Panc1 (cell line): ENCODE measurements around the gene INPP5D. TPM values are rescaled to one million over a fixed set of nuclear protein-coding genes. Genes with fewer than 3 reads are reported as not detected.

ENCODE experiments used
- ATAC-seq: fragments of 200-7000 bp; cut with Tn5 transposase; 2 replicates; pipeline ENCODE4 v1.9.1; 2020; ENCODE audit warnings: mild to moderate bottlenecking, moderate library complexity
- BruUV-seq: library from RNA; stranded (reverse); fragments of 400-500 nt; replicated peaks from 2 replicates; lab custom pipeline; 2021; lab: Mats Ljungman, UMichigan
- CTCF ChIA-PET: fragments of 300-600 bp; sonication (Branson Sonifier 250); formaldehyde crosslinking; loops from one replicate; lab custom pipeline; 2022; ENCODE audit warnings: antibody characterized with exemption; lab: Charles Lee
- POLR2A ChIA-PET: fragments of 300-600 bp; sonication (Branson Sonifier 250); formaldehyde crosslinking; loops from one replicate; lab custom pipeline; 2022; ENCODE audit warnings: antibody characterized with exemption; lab: Charles Lee
- DNase-seq: peaks from one replicate; pipeline ENCODE4 v3.0.0-alpha.2; 2010; ENCODE audit warnings: low read depth, low spot score
- H3K27ac ChIP-seq: 2 replicates; pipeline ENCODE4 v1.5.1; 2011; ENCODE audit warnings: mild to moderate bottlenecking, low read length, inconsistent platforms
- H3K27me3 ChIP-seq: fragments of 200-500 bp; sonication (Bioruptor generic); 2 replicates; pipeline ENCODE4 v1.6.0; 2014; ENCODE audit warnings: low read length, inconsistent platforms; ENCODE audit not compliant: control insufficient read depth, insufficient read depth
- H3K36me3 ChIP-seq: fragments of 200-500 bp; sonication (Bioruptor generic); 2 replicates; pipeline ENCODE4 v1.5.1; 2014; ENCODE audit warnings: inconsistent platforms, mild to moderate bottlenecking, low read length, moderate library complexity; ENCODE audit not compliant: control insufficient read depth, insufficient read depth
- H3K4me1 ChIP-seq: 2 replicates; pipeline ENCODE4 v1.5.1; 2011; ENCODE audit warnings: inconsistent platforms, mild to moderate bottlenecking, low read length, moderate library complexity; ENCODE audit not compliant: control insufficient read depth, insufficient read depth
- H3K4me3 ChIP-seq, 2 experiments: 2 replicates each; pipeline ENCODE4 v1.5.1; 2011 to 2012; ENCODE audit warnings: low read depth in 2 of 2, low read length in 2 of 2, mild to moderate bottlenecking in 2 of 2, inconsistent platforms in 1 of 2, moderate library complexity in 1 of 2
- H3K9me3 ChIP-seq: fragments of 200-500 bp; sonication (Bioruptor generic); 2 replicates; pipeline ENCODE4 v1.5.1; 2014; ENCODE audit warnings: low read depth, mild to moderate bottlenecking, inconsistent platforms, low read length, moderate library complexity; ENCODE audit not compliant: control insufficient read depth, insufficient read depth
- CTCF ChIP-seq: fragments of 450-650 bp; IDR thresholded peaks from 2 replicates; pipeline ENCODE4 v1.5.1; 2017; ENCODE audit warnings: mild to moderate bottlenecking
- POLR2AphosphoS5 ChIP-seq: IDR thresholded peaks from 2 replicates; pipeline ENCODE4 v1.6.1; 2012; ENCODE audit warnings: mild to moderate bottlenecking, low read depth, low read length, moderate library complexity
- REST ChIP-seq, 2 experiments: IDR thresholded peaks; 2 replicates each; pipeline ENCODE4 v1.6.1; 2011 to 2012; ENCODE audit warnings: low read depth in 2 of 2, control low read depth in 1 of 2, low read length in 1 of 2, mild to moderate bottlenecking in 1 of 2, moderate library complexity in 1 of 2; ENCODE audit not compliant: insufficient read depth in 1 of 2
- SIN3A ChIP-seq: IDR thresholded peaks from 2 replicates; pipeline ENCODE4 v1.6.1; 2012; ENCODE audit warnings: low read depth, mild to moderate bottlenecking, low read length, moderate library complexity, borderline replicate concordance; ENCODE audit not compliant: insufficient read depth
- TCF7L2 ChIP-seq: IDR thresholded peaks from 2 replicates; pipeline ENCODE4 v1.6.1; 2011; ENCODE audit warnings: mild to moderate bottlenecking, low read depth, low read length, inconsistent platforms
- in situ Hi-C: cut with HindIII; loops from 2 replicates; pipeline ENCODE4 v1.10.0; 2016; ENCODE audit warnings: low sequenced_read_pairs, low pct_unique_long_range_greater_than_20kb
- intact Hi-C: fragments of 100-400 bp; cut with micrococcal nuclease; formaldehyde crosslinking; loops from one replicate; pipeline ENCODE4 v1.10.0; 2022; ENCODE audit not compliant: unreplicated experiment
- total RNA-seq: library from RNA; stranded (reverse); gene quantifications from one replicate; pipeline ENCODE4 v1.2.1, GENCODE V29; 2021; ENCODE audit not compliant: unreplicated experiment

INPP5D gene
- total RNA-seq, 1 experiment from 2014 or later: 0.39 TPM

GRCh38 chr2:233021771-233022170 is 38.4 kb upstream of the INPP5D start:
- Histone ChIP-seq H3K36me3 (no peaks in the 10 kb centered on the region), H3K27me3 (no peaks in the 10 kb centered on the region), H3K4me1 (peaks cover 5% of the 10 kb centered on the region; the same call in 1 of the 2 replicates), H3K9me3 (no peaks in the 10 kb centered on the region), H3K27ac (no peak overlapping the region), H3K4me3 (no peak overlapping the region)
- no TSS peak for BruUV-seq
- no peak for TF ChIP-seq CTCF
- no peak for TF ChIP-seq TCF7L2
- no peak for TF ChIP-seq REST (IDR thresholded peaks at IDR 0.05; ENCODE audit: insufficient read depth in 1 of 2, low read depth in 2 of 2, low read length in 1 of 2)
- no peak for TF ChIP-seq SIN3A
- no peak for TF ChIP-seq POLR2AphosphoS5
- intact Hi-C loops: no loop called here
- ChIA-PET POLR2A (interaction anchor here (0.6 kb wide), 1 partner anchor 10 kb away, joined by 4 read pairs; no protein-coding TSS in a partner anchor), CTCF (no interaction called here)
- in situ Hi-C loops: no loop called here
- DNase-seq (no peak), ATAC-seq (no peak)

GRCh38 chr2:233022561-233022960 is 37.6 kb upstream of the INPP5D start:
- Histone ChIP-seq H3K4me3 (no peak overlapping the region), H3K4me1 (peaks cover 5% of the 10 kb centered on the region; the same call in 1 of the 2 replicates), H3K9me3 (no peaks in the 10 kb centered on the region), H3K36me3 (no peaks in the 10 kb centered on the region), H3K27me3 (no peaks in the 10 kb centered on the region), H3K27ac (no peak overlapping the region)
- ChIA-PET CTCF (no interaction called here), POLR2A (no interaction called here)
- no TSS peak for BruUV-seq
- ATAC-seq (no peak), DNase-seq (no peak)
- in situ Hi-C loops (no loop called here), intact Hi-C loops (no loop called here)
- TF ChIP-seq POLR2AphosphoS5: no peak
- no peak for TF ChIP-seq TCF7L2
- TF ChIP-seq SIN3A: no peak
- TF ChIP-seq CTCF: no peak
- no peak for TF ChIP-seq REST (IDR thresholded peaks at IDR 0.05; ENCODE audit: insufficient read depth in 1 of 2, low read depth in 2 of 2, low read length in 1 of 2)
